Activated T-helper 1 cell treated with Interleukin-2 at 50 U/mL for 16 hours (primary cell): ENCODE data around the gene TMEM9.
A peak's percentile ranks its signal among the peaks of the same experiment; 100 is the strongest.
"Not testable (repeated sequence)": the region's sequence is repeated elsewhere in the genome, so short reads cannot be mapped to it uniquely, and the experiment has no call there.

ENCODE experiments used
- DNase-seq: peaks from one replicate; pipeline ENCODE4 v3.0.0-alpha.2; 2020; ENCODE audit warnings: low read depth

The TMEM9 gene

GRCh38 chr1:201172999-201173610 lies 18.8 kb upstream of the TMEM9 start:
- DNase-seq, result no peak

- no peak for DNase-seq
Measured at GRCh38 chr1:201172326-201172725, 18.1 kb upstream of the TMEM9 start.

DNA sequence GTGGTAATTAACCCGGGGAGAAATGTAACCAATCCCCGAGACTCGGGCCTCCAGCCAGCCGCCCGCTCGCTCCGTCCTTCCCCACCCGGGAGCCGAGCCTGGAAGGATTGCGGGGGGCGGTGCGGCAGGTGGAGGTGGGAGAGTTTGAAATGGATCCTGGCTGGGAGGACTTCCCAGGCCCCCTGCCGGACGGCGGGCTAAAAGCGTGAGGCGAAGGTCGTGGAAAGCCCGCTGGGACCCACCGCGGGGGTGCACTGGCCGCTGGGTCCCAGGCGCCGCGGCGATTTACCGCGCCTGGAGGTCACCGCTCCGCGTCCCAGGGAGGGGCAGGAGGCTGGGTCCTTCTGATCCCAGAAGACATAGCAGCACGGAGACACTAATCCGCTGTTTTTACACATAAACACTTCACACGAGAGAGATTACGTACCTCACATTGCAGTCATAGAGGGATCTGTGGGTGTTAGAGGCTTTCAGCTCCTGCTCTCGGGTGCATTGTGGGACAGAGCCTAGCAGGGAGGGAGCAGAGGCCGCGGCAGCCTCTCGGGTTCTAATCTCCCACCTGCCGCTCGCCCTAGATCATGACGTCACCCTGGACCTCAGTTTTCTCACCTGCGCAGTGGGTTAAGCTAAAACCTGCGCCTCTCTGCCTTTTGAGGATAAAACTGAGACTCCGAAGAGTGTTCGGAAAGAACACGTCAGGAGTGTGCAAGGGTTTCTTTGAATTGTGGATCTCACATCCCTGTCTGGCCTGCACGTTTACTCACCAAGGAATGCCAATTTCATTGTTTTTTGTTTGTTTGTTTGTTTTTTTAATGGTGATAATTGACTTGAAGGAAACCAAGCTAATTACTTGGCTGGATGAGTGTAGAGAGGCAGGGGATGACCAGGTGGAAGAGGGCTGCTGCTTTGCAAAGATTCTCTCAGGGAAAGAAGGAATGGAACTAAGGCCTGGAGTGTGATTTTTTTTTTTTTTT lies 17.1 kb upstream of the TMEM9 start:
- DNase-seq, result peak; percentile 10

GRCh38 chr1:201170533-201171062 lies 16.3 kb upstream of the TMEM9 start:
- DNase-seq, result peak; percentile 61

- no peak for DNase-seq
Measured at GRCh38 chr1:201169971-201170532, 15.8 kb upstream of the TMEM9 start.

- DNase-seq, result no peak
Measured at GRCh38 chr1:201169203-201169602, 14.9 kb upstream of the TMEM9 start.

DNA sequence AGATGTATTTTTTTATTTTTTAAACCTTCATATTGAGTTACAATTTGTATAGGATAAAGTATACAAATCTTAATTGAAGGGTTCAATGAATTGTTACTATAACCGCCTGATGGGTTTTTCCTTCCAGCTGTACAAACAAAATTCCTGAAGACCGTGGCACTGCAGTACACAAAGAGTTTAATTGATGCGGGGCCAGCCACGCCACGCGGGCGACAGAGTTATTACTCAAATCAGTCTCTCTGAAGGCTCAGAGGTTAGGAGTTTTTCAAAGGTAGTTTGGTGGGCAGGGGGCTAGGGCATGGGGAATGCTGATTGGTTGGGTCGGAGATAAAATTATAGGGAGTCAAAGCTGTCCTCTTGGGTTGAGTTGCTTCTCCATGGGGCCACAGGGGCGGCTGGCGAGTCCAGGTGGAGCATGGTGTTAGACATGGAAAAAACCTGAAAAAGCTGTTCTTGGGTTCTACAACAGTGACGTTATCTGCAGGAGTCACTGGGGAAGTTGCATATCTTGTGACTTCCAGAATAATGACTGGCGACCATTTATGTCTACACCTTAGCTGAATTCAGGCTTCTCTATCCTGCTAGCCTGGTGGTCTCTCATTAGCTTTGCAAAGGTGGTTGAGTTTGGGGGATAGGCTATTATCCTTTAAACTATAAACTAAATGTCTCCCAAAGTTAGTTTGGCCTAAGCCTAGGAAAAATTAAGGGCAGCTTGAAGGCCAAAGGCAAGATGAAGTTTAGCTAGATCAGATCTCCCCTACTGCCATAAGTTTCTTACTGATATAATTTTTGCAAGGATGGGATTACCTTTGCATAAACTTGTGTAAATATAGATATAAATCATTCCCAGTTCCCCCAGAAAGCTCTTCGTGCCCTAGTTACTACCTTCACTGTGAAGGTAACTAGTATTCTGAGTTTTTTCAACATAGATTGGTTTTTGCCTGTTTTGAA lies 13.0 kb upstream of the TMEM9 start:
- no peak for DNase-seq

DNA sequence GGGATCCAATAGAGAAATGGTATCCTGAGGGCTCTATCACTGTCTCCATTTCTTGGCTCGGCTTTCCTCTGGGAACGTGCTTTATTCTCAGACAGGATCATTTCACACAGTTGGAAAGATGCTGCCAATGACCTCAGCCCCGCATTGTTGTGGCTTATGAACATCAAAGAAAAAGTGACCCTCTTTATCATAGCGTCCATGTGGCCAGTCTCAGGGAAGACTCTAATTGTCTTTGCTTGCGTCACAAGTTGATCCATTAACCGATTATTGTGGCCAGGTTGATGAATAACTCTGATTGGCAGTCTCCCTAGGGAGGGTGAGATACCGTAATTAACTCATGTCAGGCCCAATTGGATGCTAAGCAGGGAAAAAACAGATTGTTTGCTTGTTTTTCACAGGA lies 10.4 kb upstream of the TMEM9 start:
- DNase-seq, result no peak

- no peak for DNase-seq
Measured at GRCh38 chr1:201163707-201164106, 9.4 kb upstream of the TMEM9 start.

- DNase-seq, result not testable (repeated sequence)
Measured at GRCh38 chr1:201163036-201163435, 8.8 kb upstream of the TMEM9 start.

DNA sequence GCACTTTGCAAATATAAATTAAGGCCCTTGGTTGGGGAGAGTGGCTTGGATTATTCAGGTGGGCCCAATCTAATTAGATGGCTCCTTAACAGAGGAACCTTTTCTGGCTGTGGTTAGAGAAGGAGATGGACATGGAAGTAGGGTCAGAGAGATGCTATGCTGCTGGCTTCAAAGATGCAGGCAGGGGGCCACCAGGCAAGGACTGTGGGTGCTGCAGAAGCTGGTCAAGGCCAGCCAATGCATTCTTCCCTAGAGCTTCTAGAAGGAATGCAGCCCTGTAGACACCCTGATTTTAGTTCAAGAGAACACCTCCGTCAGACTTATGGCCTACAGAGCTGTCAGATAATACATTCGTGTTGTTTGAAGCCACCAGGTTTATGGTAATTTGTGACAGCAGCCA lies 3.7 kb upstream of the TMEM9 start:
- no peak for DNase-seq

GRCh38 chr1:201156819-201157218 lies 2.5 kb upstream of the TMEM9 start:
- DNase-seq, result no peak

GRCh38 chr1:201156346-201156745 lies 2.1 kb upstream of the TMEM9 start:
- DNase-seq, result no peak

- no peak for DNase-seq
Measured at GRCh38 chr1:201155354-201155753, 1.1 kb upstream of the TMEM9 start.

- no peak for DNase-seq
Measured at GRCh38 chr1:201153474-201154388, 543 bp downstream of the TMEM9 start.

DNA sequence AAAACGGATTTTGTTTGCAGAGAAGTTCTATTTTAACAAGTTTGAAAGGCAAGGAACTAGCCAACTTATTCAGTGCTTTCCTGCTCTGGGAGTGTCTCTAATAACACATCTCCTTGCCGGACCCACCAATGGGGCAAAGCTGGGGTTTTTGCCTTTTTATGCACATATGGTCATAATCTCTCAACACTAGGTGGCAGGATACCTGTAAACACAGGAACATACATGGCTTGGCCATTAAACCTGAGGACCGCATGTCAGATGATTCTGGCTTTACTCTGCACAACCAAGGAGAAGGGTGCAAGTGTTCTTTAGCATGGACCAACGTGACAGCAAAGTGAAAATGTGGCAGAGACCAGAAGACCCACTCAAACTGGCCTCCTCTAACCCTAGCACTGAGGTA lies 4.9 kb downstream of the TMEM9 start:
- no peak for DNase-seq

DNA sequence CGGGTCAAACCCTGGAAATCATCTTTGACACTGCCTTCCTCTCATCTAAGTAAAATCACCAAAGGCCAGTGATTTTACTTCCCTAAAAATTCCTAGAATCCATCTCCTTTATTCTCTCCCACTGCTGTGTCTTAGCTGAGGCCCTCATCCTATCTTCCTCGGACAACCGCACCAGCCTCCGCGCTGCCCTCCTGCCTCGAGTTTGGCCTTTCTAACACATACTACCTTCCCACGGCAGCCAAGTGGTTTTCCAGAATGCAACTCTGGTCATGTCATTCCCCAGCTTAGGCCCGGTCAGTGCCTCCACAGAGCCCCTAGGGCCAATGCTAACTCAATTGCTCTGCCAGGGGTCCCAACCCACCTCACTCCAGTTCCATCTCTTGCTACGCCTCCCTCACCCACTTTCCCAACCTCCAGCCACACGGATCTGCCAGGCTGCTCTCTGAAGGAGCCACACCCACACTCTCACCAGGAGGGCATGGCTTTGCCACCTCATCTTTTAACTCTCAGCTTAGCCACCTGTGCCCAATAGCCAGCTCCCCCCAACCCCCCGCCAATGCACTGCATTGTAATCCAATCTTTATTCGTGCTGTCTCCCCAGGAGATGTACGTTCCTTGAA lies 6.8 kb downstream of the TMEM9 start:
- DNase-seq, result no peak

GRCh38 chr1:201146626-201147390 lies 7.5 kb downstream of the TMEM9 start:
- no peak for DNase-seq

DNA sequence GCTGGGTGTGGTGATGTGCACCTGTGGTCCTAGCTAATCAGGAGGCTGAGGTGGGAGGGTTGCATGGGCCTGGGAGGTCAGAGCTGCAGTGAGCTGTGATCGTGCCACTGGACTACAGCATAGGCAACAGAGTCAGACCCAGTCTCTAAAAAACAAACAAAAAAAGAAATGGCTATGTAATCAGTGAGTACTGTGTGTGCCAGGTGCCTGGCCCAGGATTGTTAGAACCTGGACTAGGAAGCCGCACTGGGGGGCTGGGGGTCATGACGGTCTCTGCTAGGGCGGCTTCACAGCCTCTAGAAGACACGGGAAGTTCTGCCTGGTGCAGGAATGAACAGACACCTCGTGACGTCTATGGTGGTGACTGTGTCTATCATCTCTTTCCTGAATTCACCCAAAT lies 8.5 kb downstream of the TMEM9 start:
- DNase-seq, result no peak
